ENCODE results near the gene PSRC1.
"Not testable (repeated sequence)": the region's sequence is repeated elsewhere in the genome, so short reads cannot be mapped to it uniquely, and the experiment has no call there.

Gene PSRC1

DNA sequence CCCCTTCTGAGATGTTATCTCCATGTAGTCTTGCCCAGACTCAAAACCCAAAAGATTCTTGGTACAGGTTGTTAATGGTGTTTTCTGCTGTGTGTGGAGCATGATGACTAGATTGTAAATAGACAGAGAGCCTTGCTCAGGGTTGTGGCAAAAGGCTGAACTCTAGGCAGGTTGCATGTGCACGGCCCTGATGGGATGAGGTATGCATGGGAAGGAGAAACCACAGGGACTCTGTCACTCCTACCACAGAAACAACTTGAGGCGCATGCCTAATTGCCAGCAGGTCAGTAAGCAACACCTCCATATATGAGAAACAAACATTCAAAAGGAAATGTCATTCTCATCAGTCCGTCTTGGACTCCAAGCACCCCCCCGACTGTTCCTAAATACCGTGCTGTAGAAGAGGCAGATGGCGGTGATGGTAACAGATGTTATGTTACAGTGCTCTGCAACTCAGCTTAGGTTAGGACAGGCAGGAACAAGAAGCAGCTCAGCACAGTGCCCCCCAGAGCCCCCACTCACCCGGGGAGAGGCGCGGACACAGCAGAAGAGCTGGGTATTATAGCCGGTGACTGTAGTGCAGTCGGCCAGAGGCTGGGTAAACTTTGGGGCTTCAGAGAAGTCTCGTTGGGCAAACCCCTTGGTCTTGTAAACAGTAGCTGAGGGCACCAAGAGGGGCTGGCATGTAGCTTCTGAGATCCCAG lies 12.9 kb upstream of the PSRC1 start:
- peak; percentile 91 for DNase-seq

DNA sequence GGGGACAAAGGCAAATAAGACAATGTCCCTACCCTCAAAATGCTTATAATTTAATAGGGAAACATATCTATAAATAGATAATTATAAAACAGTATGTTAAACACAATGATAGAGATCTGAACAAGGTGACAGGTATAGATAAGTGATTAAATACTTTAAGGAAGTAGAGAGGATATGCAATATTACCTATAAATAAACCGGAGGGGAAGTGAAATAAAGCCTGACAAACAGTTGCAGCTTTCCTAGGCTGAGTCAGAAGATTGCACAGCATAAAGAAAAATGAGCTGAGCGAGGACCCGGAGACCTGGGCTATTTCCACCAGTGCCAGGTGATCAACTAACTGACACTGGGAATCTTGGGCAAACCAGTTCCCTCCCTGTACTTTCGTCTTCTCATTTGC lies 11.5 kb upstream of the PSRC1 start:
- no peak for DNase-seq

DNA sequence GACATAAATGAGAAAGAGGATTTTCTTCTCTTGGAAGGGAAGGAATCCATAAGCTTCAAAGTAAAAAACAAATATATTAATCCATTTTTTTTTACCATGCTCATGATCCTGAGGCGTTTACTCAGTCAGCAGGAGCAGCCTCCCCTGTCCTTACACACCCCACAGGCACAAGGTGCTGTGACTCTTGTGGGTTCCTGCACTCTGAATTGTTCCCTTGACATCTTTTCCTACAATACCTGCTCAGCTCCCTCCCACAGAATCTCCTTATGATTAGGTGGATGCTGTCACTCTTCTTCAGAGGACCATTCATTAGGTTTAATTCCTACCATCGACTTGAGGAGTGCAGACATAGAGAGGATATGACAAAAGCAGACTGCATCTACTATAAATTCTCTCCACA lies 10.1 kb upstream of the PSRC1 start:
- no peak for DNase-seq

DNA sequence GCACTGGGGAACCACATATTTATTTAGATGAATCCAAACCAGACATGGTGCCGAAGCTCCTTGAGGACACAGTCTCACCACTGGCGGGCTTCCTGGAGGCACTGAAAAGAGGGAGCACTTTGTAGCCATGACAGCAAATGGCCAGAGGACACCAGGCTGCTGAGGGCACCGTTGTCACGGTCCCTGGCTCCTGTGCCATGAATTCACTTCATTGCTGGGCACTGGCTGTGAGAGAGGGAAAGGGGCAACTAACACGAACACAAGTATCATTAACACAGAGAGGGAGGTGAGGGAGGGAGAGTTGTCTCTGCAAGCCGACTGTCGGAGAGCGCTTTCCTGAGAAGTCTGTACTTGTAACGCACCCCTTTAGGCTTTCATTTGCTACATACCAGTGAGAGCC lies 9.4 kb upstream of the PSRC1 start:
- no peak for DNase-seq

DNA sequence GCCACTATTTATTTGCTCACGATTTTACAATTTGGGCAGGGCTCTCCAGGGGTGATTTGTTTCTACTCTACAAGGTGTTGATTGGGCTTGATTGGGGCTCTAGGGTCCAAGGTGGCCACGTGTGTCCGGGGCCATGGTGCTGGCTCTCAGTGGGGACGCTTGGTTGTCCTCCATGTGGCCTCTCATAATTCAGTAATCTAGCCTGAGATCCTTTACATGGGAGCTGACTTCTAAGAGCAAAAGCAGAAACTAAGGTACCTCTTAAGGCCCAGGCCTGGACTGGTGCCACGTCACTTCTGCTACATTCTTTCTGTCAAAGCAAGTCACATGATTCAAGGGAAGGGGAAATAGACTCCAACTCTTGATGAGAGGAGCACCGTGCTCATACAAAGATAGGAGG lies 8.1 kb upstream of the PSRC1 start:
- no peak for DNase-seq

DNA sequence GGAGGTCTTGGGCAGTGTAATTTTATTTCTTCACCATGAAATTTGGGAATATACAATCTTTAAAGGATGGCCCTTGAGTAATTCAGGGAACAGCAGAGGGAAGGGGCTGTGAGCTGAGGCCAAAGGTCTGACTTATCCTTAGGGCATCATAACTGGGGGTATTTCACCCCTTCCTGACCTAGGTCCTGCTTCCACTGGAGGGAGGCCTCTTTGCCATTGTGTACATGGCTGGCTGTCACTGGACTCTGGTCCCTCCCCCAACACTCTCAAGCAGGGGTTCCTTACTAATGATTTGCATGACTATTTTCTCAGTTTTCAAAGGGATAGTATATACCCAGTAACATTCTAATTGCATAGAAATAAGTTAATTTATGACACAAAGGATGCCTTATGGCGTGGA lies 7.2 kb upstream of the PSRC1 start:
- DNase-seq: no peak

DNA sequence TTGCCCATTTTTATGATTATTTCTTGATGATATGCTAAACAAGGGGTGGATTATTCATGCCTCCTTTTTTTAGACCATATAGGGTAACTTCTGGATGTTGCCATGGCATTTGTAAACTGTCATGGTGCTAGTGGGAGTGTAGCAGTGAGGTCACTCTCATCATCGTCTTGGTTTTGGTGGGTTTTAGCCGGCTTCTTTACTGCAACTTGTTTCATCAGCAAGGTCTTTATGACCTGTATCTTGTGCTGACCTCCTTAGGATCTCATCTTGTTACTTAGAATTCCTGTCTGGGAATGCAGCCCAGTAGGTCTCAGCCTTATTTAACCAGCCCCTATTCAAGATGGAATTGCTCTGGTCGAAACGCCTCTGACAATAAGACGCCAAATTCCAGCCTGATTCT lies 3.8 kb upstream of the PSRC1 start:
- DNase-seq: not testable (repeated sequence)

DNA sequence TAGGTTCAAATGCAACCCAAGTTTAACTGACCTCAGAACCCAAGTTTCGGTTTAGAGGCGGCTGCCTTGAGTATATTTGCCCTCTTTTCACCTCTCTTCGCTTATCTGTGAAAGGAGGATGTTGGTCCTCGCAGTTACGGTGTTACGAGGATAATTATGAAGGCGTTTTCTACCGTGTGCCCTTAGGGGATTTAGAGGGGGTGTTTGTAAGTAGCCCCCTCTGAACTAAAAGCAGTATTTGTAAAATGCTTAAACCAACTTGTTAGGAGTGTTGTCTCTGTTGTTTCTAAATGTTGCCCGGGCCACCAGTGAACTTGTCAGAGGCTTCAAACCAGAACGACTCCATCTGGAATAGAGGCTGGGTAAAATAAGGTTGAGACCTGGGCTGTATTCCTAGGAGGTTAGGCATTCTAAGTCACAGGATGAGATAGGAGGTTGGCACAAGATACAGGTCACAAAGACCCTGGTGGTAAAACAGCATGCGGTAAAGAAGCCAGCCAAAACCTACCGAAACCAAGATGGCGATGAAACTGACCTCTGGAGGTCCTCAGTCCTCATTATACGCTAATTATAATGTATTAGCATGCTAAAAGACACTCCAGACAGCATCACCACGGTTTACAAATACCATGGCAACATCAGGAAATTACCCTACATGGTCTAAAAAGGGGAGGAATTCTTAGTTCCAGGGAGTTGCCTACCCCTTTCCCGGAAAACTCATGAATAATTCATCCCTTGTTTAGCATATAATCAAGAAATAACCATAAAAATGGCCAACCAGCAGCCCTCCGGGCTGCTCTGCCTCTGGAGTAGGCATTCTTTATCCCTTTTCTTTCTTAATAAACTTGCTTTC lies 1.0 kb upstream of the PSRC1 start:
- DNase-seq: no peak

DNA sequence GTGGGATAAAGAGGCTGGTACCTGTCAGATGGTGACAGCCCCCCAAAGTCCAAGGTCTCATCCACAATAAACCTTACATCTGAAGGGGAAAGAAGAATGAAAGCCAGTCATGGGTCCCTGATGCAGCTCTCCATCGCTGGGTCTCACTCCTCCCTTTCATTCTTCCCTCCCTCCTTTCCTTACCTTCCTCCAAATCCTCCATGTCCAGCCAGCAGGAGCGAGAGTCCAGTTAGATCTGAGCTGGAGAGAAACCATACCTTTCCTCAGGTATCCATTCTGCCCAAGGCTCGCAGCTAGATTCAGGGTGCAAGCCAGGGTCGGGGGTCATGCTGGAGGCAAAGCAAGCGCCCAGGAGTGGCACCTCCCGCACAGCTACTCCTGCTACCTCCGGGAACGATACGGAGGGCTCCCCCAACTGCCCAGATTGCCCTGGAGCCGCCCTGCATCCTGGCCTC lies 421 bp downstream of the PSRC1 start:
- no peak for DNase-seq

DNA sequence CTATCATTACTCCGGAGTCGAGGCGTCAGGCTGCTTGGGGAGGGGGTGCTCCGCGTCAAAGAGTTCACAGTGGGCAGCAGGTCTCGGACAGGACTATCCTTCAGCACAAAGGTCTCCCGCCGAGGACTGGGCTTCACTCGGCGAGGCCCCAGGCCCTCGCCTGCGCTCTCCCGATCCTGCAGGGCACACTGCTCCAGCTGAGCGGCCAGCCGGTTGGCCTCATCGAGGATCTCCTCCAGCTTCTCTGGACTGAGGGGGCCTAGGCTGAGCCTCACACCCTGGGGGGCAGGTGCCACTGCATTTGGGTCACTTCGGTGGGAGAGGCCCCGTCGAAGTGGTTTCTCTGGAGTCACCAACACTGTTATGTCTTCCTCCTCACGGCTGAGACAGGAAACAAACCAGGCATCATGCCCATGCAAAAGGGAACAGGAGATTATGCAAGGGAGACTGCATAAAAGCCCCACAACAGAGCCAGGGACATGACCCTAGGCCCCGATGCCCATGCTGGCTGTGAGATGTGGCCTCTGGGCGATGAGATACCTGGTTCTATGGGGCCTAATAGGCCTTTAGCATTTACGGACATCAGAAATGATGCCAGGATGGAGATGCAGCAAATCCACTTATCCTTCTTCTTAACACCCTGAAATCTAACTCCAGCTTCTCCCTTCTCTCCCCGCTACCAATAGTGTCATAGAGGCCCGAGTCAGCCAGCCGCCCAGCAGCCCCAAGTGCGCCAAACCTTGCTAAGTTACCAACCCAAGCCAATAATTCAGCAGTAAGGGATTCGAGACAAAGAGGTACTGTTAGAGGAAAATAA lies 1.1 kb downstream of the PSRC1 start:
- DNase-seq: no peak

DNA sequence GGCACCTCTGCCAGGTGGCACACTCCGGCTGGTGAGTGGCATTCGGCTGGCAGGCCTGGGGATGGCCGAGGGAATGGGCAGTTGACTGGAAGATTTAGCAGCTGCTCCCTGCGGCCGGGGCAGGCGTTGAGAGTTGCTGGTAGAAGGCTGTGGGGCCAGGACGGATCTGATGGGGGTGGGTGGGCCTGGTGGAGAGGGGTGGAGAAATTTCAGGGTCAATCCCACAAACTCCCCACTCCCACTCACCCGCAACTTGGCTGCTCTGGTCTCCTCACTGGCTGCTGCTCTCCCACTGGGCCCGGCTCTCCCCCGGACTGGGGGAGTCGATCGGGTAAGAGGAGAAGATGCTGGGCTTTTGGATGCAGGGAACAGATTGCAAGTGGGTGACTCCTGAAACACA lies 2.1 kb downstream of the PSRC1 start:
- no peak for DNase-seq

DNA sequence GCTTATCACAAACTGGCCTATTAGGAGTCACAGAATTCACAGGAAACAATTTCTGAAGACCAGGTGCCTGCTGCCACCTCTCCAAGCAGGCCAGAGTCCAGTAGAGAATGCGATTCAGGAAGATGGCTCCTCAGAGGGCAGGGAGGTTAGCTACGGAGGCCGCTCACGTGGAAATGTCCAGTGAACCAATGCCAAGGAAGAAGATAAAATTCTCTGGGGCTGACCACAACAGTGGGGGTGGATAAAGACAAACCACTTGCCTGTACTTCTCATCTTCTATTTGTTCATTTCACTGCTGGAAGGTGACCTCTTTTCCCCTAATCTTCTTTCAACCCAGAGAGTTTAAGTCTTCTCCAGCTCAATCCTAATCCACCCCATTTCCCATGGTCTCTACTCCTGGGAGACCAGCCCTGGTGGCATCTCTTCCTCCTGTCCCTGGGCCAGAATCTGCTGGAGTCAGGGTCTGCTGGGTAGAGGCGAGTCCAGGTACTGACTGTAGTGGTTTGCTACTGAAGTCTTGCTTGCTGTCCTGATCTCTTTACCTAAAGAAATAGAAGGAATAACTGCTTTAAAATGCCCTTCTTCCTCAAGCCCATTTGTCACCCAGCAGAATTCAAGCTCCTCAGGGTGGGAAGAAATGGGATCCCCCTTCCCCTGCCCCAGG lies 3.2 kb downstream of the PSRC1 start:
- no peak for DNase-seq

DNA sequence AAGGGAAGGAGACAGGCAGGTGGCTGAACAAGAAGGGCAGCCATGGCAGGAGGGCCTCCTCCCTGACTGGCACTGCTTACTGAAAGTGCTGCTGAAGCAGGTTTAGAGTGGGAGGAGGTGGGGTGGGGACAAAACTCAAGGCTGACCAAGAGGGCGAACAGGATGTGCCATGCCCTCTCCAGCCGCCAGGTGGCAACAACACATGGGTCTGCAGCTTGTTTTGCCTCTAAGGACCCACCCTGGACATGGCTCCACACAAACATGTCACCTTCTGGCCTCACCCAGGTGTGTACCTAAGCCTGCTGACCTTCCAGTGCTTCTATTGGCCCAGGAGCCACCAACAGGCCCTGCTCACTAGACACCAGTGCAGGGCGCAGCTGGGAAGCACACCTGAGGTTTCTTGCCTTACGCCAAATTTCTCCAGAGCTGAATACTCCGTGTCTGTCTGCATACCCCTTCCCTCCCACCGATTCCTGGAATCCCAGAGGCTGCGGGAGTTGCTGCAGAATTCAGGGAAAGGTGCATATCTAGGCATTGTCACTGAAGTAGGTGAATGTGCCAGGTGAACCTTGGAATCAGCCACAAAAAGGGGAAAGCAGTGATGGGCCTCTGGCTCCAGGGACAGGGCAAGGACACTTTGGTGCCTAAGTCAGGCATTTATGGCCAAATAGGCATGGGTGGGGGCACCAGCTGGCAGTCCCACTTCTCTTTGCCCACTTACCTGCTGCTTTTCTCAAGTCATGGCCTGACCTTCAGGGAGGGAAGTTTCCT lies 5.3 kb downstream of the PSRC1 start:
- peak; percentile 21 for DNase-seq

DNA sequence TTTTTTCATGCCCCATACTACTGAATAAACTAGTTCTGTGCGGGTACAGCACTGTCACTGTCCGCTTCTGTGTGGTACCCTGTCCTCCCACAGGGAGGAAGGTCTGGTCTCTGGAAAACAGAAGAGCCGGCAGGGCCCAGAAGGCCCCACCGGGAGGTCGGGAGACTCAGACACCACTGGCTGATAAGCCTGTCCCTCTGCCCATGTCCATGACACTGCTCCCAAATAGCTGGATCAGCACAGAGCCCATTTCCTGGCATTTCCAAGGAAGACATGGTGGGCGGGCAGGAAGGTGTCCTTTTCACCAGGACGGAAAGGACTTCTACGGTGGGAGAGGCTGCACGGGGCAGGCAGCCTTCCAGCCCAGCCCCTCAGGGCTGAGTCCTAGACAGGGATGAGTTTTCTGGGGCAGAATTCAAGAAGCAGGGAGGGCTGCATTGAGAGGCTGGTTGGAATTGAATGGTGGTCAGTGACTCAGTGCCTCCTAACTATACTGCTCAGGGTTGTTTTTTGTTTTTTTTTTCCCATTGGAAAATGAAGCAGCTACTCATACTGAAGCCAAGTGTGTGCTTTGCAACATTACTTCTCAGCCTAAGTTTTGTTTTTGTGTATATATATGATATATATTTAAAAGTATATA lies 7.1 kb downstream of the PSRC1 start:
- no peak for DNase-seq

DNA sequence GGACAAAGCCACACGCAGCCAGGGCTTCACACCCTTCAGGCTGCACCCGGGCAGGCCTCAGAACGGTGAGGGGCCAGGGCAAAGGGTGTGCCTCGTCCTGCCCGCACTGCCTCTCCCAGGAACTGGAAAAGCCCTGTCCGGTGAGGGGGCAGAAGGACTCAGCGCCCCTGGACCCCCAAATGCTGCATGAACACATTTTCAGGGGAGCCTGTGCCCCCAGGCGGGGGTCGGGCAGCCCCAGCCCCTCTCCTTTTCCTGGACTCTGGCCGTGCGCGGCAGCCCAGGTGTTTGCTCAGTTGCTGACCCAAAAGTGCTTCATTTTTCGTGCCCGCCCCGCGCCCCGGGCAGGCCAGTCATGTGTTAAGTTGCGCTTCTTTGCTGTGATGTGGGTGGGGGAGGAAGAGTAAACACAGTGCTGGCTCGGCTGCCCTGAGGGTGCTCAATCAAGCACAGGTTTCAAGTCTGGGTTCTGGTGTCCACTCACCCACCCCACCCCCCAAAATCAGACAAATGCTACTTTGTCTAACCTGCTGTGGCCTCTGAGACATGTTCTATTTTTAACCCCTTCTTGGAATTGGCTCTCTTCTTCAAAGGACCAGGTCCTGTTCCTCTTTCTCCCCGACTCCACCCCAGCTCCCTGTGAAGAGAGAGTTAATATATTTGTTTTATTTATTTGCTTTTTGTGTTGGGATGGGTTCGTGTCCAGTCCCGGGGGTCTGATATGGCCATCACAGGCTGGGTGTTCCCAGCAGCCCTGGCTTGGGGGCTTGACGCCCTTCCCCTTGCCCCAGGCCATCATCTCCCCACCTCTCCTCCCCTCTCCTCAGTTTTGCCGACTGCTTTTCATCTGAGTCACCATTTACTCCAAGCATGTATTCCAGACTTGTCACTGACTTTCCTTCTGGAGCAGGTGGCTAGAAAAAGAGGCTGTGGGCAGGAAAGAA lies 8.1 kb downstream of the PSRC1 start:
- DNase-seq: no peak

DNA sequence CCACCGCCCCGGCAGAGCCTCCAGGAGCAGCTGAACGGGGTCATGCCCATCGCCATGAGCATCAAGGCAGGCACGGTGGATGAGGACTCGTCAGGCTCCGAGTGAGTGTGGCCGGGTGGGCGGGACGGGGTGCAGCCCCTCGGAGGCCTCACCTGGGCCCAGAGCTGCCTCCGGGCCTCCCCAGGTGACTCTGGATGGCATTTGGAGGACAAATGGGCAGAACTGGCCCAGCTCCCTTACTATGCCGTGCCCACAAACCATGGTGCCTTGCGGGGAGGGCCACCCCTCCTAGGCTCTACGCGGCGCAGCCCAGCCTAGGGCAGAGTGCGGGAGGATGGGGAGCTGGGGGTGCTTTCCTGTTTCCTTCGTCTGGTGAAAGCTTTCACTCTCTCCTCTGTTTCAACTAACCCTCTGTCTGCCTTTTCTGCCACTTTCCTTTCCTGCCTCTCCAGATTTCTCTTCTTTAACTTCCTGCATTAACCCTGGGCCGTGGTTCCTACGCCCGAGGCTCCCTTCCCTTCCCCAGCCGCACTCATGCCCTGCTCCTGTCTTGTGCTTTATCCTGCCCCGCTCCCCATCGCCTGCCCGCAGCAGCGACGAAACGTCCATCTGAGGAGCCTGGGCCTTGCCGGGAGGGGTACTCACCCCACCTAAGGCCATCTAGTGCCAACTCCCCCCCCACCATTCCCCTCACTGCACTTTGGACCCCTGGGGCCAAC lies 9.2 kb downstream of the PSRC1 start:
- DNase-seq: no peak

DNA sequence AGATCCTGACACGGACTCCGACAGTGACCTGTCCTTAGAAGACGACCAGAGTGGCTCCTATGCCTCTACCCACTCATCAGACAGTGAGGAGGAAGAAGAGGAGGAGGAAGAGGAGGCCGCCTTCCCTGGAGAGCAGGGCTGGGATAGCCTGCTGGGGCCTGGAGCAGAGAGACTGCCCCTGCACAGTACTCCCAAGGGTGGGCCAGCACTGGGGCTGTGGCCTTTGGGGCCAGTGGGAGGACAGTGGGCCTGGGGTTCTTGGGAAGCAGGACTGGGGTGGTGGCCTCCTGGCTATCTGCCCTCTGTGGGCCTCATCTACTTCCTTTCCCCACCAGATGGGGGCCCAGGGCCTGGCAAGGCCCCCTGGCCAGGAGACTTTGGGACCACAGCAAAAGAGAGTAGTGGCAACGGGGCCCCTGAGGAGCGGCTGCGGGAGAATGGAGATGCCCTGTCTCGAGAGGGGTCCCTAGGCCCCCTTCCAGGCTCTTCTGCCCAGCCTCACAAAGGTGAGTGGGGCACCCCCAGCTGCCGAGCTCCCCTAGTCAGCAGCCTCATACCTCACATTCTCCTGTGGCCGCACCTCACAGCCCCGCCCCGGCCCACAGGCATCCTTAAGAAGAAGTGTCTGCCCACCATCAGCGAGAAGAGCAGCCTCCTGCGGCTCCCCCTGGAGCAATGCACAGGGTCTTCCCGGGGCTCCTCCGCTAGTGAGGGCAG lies 10.0 kb downstream of the PSRC1 start:
- no peak for DNase-seq

DNA sequence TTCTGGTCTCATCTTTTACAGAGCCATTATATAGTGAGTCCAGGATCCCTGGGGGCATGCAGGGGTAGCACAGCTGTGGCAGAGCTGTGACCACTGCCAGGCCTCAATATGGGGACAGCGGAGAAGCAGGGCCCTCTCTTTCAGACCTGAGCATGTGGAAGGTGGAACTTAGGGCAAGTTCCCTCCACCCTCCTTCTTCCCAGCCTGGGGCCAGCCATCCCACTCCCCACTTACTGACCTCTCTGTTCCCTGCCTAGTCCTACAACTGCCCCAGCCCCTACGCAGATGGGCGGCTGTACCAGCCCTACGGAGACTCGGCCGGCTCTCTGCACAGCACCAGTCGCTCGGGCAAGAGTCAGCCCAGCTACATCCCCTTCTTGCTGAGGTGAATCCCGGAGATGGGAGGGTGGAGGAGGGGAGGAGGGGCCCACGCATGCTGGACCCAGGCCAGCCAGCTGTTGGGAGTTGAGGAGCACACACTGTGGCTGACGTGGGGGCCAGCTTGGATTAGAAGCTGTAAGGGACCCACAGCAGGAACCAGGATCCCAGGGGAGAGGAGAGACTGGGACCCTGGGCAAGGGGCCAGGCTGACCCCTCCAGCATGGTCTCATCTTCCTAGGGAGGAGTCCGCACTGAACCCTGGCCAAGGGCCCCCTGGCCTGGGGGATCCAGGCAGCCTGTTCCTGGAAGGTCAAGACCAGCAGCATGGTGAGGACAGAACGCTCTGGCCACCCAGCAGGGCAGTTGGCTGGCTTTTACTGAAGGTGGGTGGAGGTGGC lies 10.7 kb downstream of the PSRC1 start:
- no peak for DNase-seq

Data from NCI-H2171 (cell line).